Measurements from ENCODE around the gene PDLIM3. TPM values are rescaled to one million over a fixed set of nuclear protein-coding genes. Genes with fewer than 3 reads are reported as not detected.

PDLIM3 gene
- polyA plus RNA-seq, 1 of the 3 experiments (the other 2 are of a cell fraction), result 0.08 TPM

- ChIA-PET CTCF (interaction anchor here (0.5 kb wide), 1 partner anchor 82 kb away, joined by 3 read pairs; no protein-coding TSS in a partner anchor), POLR2A (no interaction called here)
- H3K4me2 ChIP-seq, result no peak overlapping the region
- no peak for DNase-seq
- H3K27me3 ChIP-seq (ENCODE audit: insufficient read depth), result no peaks in the 10 kb centered on the region
- no peak overlapping the region for H3K27ac ChIP-seq (ENCODE audit: low read depth in 2 of 2, low read length in 1 of 2)
- H3K4me1 ChIP-seq (ENCODE audit: control insufficient read depth in 1 of 2, insufficient read depth in 2 of 2, low read depth in 1 of 2, low read length in 1 of 2), result peaks cover 0 to 8% of the 10 kb centered on the region in 2 experiments; a peak in 2 of 4 replicates
- no peaks in the 10 kb centered on the region for H3K9me2 ChIP-seq
- no peak overlapping the region for H3K4me3 ChIP-seq (ENCODE audit: low read depth in 2 of 2, low read length in 1 of 2)
- no peak overlapping the region for H3K9ac ChIP-seq
- no peaks in the 10 kb centered on the region for H3F3A ChIP-seq (replicated peaks; ENCODE audit: insufficient read depth)
- H4K20me1 ChIP-seq (ENCODE audit: insufficient read depth), result no peaks in the 10 kb centered on the region
- TF ChIP-seq RCOR1 (IDR thresholded peaks at IDR 0.05; ENCODE audit: low read length) (no peak), YY1 (IDR thresholded peaks at IDR 0.05; ENCODE audit: low read depth) (no peak), PBX3 (IDR thresholded peaks at IDR 0.05) (no peak), MEF2A (IDR thresholded peaks at IDR 0.05; ENCODE audit: borderline replicate concordance, low read depth) (no peak), GABPA (IDR thresholded peaks at IDR 0.05; ENCODE audit: low read depth) (no peak), FOXM1 (IDR thresholded peaks at IDR 0.05; ENCODE audit: low read depth) (no peak), ELF1 (IDR thresholded peaks at IDR 0.05) (no peak), CTCF (IDR thresholded peaks at IDR 0.05) (no peak), POLR2AphosphoS5 (IDR thresholded peaks at IDR 0.05; ENCODE audit: low read depth, low read length) (no peak), RXRA (IDR thresholded peaks at IDR 0.05; ENCODE audit: borderline replicate concordance, low read depth) (no peak), TAF1 (IDR thresholded peaks at IDR 0.05; ENCODE audit: borderline replicate concordance, low read depth, low read length) (no peak), GATA2 (CRISPR knock-in tag; IDR thresholded peaks at IDR 0.05) (no peak), EP300 (IDR thresholded peaks at IDR 0.05; ENCODE audit: borderline replicate concordance in 1 of 2, low read depth in 1 of 2, low read length in 1 of 2) (no peak), IRF3 (IDR thresholded peaks at IDR 0.05; ENCODE audit: low read depth, low read length) (no peak), USF2 (IDR thresholded peaks at IDR 0.05; ENCODE audit: borderline replicate concordance, low read depth, low read length) (no peak)
- no peaks in the 10 kb centered on the region; the same call in 1 of the 2 replicates for H3K9me3 ChIP-seq
- WGBS (ENCODE audit: low lambda C conversion rate), result 44% methylated on average over 3 of the region's 3 CpGs
- H2AFZ ChIP-seq (ENCODE audit: low read depth), result no peak overlapping the region
- no peaks in the 10 kb centered on the region for H3K36me3 ChIP-seq (replicated peaks in 1 of 2; ENCODE audit: control insufficient read depth in 1 of 2, insufficient read depth in 2 of 2, low read length in 1 of 2)
- no peaks in the 10 kb centered on the region for H3K79me2 ChIP-seq (ENCODE audit: insufficient read depth)
Measured at GRCh38 chr4:185565696-185566095, 30.4 kb upstream of the PDLIM3 start.
